ENCODE measurements around the gene NAV3. TPM values are rescaled to one million over a fixed set of nuclear protein-coding genes. Genes with fewer than 3 reads are reported as not detected.

The NAV3 gene
- total and polyA plus RNA-seq, 2 experiments from 2014 or later = 4.0 to 12.0 TPM

DNA sequence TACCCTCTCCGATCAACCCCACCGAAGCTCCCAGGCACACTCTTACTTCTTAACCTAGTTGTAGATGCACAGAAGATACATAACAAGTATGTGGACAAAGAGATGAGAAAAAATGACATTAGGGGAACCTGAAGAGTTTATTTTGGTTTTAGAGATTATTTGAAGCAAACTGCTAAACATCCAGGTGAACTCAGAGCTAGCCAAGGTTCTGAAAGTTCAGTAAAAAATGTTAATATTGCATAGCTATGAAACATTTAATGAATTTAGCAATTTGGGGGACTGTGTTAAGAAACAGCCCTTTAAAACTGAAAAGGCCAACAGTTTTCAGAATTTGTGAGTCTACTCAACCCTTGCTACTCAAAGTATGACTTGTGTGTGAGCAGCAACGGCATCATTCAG is 174.4 kb downstream of the NAV3 start (continued):
- no peak for TF ChIP-seq JUNB (IDR thresholded peaks at IDR 0.05; ENCODE audit: unreplicated experiment)

- no peaks in the 10 kb centered on the region for H3K9me3 Mint-ChIP-seq
Observed at GRCh38 chr12:78007173-78007572, 176.5 kb downstream of the NAV3 start.

More at GRCh38 chr12:78007173-78007572, 176.5 kb downstream of the NAV3 start:
- Mint-ChIP-seq H3K36me3 (ENCODE audit: low read depth) (no peaks in the 10 kb centered on the region), H3K27me3 (ENCODE audit: insufficient read depth, low read depth, poor library complexity) (peaks cover 1% of the 10 kb centered on the region), H3K27ac (no peak overlapping the region), H3K4me3 (no peak overlapping the region), H3K4me1 (no peaks in the 10 kb centered on the region)
- H3K36me3 ChIP-seq (ENCODE audit: insufficient read depth) = no peaks in the 10 kb centered on the region
- H3K9me2 ChIP-seq (ENCODE audit: insufficient read depth) = no peaks in the 10 kb centered on the region
- no peaks in the 10 kb centered on the region for H3F3A ChIP-seq (replicated peaks; ENCODE audit: low read depth)
- no peaks in the 10 kb centered on the region for H3K4me1 ChIP-seq (ENCODE audit: insufficient read depth)
- H2AFZ ChIP-seq = no peak overlapping the region
- DNase-seq (ENCODE audit: low spot score) (no peak), ATAC-seq (no peak)
- H3K27ac ChIP-seq (ENCODE audit: low read depth) = no peak overlapping the region
- H3K79me2 ChIP-seq (replicated peaks; ENCODE audit: insufficient read depth) = no peaks in the 10 kb centered on the region
- TF ChIP-seq JUNB (IDR thresholded peaks at IDR 0.05; ENCODE audit: unreplicated experiment) (no peak), ZNF462 (CRISPR knock-in tag; IDR thresholded peaks at IDR 0.05) (no peak), REST (IDR thresholded peaks at IDR 0.05; ENCODE audit: unreplicated experiment) (peak; percentile 34)
- TF ChIP-seq, protein P1, sequence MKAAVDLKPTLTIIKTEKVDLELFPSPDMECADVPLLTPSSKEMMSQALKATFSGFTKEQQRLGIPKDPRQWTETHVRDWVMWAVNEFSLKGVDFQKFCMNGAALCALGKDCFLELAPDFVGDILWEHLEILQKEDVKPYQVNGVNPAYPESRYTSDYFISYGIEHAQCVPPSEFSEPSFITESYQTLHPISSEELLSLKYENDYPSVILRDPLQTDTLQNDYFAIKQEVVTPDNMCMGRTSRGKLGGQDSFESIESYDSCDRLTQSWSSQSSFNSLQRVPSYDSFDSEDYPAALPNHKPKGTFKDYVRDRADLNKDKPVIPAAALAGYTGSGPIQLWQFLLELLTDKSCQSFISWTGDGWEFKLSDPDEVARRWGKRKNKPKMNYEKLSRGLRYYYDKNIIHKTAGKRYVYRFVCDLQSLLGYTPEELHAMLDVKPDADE (IDR thresholded peaks at IDR 0.05) = no peak
- H3K27me3 ChIP-seq (ENCODE audit: insufficient read depth) = no peaks in the 10 kb centered on the region
- no peak overlapping the region for H3K4me3 ChIP-seq
- H4K20me1 ChIP-seq (replicated peaks; ENCODE audit: insufficient read depth) = no peaks in the 10 kb centered on the region
- H3K4me2 ChIP-seq = no peak overlapping the region
